GM19240 (cell line): ENCODE data around the gene CCNJL.

Experiments used
- DNase-seq: peaks from one replicate; pipeline ENCODE4 v3.0.0; 2011; ENCODE audit warnings: low spot score; ENCODE audit not compliant: insufficient read length

Gene CCNJL

DNA sequence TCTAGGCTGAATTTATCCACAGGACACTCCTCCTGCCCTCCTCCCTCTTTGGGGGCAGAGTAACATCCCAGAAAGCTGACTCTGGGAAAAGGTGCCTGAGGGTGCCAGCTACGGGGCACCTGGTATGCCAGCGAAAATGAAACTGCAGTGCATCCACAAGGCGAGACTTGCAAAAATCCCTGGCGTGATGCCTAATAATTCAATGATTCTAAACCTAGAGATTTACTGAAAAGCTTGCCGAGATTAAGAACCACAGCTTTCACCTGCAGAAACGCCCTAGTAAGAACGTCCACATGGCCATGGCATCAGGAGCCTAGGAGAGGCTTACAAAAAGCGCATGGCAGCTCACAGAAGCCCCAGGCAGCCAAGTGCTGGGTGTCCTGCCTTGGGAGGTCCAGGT is 20.9 kb downstream of the CCNJL start:
- no peak for DNase-seq

DNA sequence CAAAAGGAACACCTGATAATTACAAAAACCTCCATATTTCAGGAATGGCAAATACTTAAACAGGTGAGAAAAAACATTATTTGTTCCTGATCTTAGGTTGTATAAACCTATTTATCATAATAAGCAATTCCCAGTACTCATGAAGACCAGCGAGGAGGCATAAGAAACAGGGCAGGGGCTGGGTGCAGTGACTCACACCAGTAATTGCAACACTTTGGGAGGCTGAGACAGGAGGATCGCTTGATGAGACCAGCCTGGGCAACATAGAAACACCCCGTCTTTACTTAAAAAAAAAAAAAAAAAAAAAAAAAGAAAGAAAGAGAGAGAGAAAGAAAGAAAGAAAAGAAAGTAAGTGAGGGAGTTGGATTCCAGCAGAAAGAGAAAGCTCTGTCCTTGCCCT is 21.6 kb downstream of the CCNJL start:
- DNase-seq = no peak

DNA sequence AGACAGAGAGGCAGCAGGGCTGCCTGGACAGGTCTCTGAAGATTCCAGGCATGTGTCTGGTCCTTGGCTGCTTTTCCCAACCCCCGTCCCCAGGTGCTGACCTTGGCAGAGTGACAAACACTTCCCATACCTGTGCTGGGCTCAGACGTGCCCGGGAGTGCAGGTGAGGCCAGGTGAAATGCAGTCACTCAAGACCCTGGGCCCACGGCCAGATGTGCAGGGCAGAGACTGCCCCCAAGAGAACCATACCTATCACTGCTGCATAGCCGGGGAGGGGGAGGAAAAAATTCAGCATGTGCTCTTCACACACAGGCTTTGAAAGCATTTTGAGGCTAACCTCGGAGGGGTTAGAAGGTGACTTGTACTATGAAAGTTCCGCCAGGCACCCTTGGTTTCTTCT is 22.6 kb downstream of the CCNJL start:
- DNase-seq = no peak

DNA sequence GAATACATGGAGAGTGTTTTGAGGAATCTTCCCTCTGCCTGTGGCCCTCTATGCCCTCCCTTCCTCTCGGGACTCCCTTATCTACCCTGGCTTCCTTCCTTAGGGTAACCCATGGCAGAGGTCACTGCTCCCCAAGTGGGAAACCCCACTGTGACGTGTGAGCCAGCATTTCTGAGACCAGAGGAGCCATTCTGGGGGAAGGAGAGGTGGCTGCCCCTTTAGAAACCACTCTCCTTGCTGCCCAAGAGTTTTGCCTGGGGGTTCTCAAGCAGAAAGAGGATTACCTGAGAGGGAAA is 23.1 kb downstream of the CCNJL start:
- DNase-seq = no peak

DNA sequence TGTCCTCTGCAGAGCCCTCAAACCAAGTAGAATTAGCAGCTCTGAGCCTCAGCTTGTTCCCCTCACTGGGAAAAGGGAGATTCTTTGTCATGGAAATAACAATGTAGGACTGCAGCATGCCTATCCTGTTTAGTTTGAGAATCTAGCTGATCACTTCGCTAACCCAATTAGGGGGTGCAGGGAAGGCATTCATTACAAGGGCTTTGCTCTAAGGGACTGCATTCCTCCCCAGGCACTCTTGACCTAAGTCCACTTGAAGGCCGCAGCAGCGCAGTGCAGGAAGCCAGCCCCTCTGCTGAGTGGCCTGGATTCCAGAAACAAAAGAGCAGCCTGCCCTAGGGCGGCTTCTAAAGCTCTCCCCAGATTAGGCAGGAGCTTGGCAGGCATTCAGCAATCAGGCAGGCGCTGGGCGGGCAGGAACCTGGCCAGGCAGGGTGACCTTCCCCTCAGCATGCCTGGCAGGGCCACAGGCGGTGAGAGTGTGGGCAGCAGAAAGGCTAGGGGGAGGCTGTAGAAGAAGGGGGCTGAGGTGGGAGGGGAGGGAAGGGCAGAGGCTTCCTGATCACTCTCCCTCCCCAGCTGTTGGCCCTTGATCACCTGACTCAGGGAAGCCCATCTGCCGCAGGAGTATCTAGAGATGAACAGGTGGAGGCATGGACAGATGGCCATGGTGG is 24.8 kb downstream of the CCNJL start:
- DNase-seq = no peak

DNA sequence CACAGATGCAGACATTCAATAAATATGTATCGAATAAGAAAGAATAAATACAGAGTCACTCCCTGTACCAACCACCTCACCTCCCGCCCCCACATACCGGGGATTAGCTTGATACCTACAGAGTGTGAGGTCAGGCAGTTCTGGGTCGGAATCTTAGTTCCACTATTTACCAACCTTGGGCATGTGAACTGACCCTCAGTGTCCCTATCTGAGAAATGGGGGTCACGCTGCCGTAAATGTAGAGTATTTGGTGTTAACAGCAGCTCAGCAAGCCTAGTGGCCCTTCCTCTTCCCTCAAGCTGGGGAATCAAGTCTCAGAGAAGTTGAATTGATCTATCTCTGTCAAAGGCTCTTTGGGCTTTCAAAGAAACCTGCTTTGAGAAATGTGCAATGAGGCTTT is 25.4 kb downstream of the CCNJL start:
- DNase-seq = no peak

DNA sequence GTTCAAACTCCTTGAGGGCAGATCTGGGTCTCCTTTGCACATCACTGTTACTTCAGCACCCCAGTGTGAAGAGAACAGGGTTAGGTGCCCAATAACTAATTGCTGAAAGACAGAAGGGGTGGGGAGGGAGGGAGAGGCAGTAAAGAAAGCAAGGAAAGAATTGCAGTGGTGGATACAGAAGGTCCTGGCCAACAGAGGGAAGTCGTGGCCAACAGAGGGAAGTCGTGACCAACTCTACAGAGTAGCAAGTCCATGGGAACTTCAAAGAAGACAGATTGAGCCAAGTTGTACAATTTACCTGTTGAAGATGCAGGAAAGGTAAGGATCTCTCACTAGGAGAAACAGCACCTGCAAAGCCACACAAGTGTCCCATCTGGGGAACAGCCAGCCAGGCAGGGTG is 27.0 kb downstream of the CCNJL start:
- no peak for DNase-seq

DNA sequence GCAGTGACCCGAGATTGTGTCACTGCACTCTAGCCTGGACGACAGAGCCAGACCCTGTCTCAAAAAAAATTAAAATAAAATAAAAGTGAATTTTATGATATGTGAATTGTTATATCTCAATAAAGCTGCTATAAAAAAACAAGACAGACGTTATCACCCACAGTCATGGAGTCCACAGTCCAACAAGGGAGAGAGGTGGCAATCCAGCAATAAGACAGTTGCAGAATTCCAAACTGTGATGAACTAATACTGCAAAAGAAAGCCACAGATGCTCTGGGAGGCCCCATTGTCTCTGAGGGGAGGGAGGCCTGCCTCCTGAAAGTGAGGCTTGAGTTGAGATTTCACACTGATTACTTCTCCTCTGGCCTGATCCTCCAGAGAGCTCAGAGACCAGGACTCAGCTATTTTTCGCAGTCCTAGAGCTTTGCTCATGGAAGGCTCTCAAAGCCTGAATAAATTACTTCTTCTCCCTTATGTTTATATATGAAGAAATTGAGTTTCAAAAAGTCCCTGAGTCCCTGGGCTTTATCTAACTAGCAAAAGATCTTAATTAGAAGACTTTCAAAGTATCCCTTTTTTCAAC is 28.0 kb downstream of the CCNJL start:
- no peak for DNase-seq

DNA sequence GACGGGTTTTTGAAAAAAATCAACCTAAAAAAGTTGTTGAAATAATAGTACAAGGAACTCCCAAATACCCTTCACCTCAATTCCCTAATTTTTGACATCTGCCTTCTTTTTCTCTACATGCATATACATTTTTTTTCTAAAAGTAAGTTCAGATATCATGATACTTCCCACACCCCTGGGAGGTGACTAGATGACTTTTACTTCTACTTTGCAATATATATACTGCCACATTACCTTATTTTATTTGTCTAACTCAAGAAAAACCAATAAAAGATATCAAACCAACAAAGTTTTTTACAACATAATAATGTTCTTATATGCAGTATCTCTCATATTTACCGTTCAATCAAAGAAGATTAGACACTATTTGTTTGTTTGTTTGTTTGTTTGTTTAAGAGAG is 31.1 kb downstream of the CCNJL start:
- DNase-seq = no peak

DNA sequence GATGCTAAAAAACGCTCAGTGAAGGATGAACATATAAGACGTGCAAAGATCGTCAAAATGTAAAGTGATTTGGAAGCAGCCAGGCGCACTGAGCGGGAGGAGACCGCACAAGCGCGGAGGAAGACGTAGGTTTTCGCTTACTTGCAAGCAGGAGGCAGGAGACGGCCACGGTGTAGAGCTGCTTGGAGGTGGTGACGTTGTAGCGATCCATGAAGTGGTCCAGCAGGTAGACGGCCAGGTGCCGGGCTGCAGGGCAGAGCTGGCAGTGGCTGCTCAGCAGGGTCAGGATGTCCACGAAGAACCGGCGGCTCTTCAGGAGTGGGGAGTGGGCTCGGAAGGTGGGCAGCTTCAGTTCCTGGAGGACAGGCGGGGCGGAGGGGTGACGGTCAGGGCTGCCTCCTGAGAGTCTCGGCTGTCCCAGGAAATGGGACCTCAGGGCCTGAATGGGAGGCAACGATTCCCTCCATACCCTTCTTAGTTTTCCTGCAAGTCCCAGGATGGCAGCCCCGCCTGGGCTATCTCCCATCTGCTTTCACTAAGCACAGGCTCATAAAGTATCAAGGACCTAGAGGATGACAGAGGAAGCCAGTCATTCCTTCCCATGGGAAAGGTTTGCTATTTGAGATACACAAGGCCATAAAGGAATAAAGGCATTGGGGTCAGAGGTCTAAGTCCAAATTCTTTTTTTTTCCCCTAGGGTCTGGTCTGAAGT is 31.8 kb downstream of the CCNJL start:
- no peak for DNase-seq

DNA sequence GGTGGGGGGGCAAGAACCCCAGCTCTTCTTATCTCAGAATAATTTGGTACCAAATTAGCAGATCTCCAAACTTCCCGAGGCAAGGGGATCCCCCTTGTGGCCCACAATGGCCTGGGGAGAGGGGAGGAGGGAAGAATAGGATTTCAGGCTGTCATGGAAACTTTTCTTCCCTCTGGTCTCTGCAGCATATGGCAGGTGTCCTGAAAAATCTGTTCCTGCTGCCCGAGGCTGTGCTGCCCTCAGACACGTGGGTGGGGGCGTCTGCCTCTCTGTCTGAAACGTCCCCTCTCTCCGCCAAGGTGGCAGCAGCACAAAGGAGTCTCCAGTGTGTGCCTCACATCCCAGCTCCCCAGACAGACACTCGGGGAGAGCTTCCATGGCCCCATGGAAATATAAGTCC is 34.0 kb downstream of the CCNJL start:
- DNase-seq = no peak

DNA sequence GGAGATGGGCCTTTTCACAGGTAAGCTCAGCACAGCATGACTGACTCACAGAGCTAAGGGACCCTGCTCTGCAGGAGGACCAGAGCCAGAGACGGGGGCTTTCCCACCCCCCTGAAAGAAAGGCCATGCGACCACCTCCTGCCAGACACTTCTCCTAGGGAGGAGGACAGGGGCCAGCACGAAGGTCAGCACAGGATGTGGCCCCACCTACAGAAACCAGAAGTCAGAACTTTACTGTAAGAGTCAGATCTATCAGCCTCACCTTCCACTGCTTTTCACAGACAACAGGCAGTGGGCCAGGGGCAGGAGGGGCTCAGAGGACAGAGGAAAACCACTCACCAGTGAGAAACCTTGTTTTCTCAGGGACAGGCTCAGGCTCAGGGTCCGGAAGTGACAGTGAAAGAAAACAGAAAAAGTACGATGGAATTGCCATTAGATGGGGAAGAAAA is 37.9 kb downstream of the CCNJL start:
- DNase-seq = no peak

DNA sequence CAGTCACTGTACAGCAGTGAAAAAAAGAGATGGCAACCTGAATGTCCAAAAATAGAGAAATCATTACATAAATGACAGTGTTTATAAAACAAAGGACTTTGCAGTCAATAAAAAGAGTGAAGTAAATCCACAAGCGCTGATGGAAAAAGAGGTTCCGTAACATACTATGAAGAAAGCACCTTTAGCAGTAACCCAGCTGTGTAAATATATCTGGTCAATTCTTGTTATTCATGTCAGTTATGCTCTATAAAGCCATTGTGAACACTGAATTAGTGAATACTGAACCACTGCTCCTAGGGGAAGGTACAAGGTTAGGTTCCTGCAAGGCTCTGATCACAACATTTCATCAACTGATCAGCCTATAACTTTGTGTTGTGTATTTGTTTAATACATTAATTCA is 39.5 kb downstream of the CCNJL start:
- no peak for DNase-seq

DNA sequence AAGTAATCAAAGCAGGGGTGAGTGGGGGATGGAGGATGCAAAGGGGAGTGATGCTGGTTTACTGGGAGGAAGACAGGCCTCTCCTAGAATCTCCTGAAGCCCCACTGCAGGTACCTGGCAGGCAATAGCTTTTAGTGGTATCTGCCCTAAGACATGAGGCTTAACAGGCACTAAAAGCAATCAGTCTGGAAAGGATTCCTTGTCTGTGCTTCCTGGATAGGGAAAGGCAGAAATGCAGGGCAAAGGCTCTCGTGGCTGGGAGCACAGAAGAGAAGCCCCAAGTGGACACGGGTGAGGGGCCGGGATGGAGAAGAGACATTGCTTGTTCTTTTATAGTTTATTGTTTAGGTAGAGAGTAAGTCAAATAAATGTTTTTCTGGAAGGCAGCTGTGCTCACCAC is 40.1 kb downstream of the CCNJL start:
- no peak for DNase-seq

DNA sequence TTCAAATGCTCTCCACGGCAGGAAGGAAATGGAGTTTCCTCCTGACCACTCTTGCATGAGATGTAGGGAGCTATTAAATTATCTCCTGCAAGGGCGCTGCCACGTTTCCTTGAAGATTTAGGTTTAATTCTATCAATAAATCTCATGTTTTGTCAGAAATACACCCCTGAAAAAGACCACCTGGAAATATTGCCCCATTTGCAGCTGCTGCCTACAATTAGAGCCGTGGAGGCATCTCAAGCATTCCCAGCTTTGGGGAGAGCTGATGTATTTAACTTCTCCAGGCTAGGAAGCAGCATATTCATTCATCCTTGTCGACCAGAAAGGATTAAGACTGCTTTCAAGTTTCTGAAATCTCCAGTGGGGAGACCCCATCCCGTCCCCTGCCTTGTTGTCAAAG is 40.5 kb downstream of the CCNJL start:
- DNase-seq = no peak

DNA sequence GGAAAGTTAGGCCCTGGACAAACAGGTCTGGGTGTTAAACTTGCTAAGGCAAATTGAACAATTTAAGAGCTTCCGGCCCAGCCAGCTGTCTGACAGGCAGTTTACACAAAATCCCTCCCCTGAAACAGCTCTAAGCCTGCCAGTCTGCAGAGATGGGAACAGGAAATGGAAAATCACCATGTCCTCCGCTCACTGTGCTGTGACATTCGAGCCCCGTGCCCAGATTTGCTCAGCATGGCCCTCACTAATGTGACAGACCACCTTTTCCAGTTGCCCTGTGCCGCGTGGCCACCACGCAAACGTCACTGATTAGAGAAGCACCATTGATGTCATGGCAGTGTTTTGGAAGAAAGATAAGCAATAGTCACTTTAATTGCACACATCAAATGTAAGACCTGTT is 41.0 kb downstream of the CCNJL start:
- no peak for DNase-seq

DNA sequence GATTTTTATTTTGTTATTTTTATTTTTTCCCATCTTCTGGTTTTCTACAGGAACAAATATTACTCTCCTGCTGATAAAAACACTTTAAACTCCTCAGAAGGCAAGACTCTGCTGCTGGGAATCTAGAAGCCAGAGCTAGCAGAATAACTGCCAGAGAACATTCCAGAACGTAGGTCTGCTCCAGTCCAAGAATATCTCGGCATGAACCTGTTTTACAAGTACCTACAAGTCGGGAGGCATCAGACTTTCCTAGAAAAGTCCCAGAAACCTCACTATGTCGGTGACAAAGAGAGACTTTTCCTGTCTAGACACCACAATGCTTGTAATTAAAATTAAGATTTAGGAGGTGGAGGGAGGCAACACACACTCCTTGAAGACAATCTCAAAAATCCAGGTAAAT is 41.7 kb downstream of the CCNJL start:
- no peak for DNase-seq

DNA sequence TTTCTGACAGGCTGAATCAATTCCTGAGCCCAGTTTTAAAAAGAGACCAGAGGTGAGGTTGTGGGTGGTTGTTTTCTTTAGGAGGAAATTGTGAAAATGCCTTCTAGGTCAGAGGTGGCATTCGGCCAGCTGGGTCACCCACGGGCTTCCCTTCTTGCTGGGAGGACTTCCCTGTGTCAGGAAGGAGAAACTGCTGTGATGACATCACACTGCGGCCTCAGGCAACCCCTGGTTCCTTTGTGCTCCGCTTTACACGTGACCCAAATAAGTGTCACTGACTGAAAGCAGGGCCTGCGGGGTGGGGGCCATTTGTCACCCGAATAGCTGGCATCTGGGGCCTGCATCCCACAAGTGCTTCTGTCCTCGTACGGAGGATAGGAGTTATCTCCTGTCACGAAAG is 43.3 kb downstream of the CCNJL start:
- no peak for DNase-seq

DNA sequence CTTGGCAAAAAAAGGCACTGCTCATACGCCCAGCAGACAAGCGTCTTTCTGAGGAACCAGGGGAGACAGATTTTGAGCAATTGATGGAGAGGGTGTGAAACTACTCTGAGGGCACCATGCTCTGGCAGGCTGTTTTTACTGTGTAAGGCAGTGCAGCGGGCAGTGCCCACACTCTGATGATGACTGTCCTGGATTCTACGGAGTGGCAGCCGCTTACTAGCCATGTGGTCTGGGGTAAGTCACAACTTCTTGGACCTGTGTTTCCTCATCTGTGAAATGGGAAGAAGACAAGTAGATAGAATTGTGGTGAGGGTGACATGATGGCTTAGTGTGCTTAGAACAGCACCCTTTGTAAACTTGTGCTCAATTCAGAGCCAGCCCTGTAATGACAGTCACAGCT is 44.2 kb downstream of the CCNJL start:
- no peak for DNase-seq

DNA sequence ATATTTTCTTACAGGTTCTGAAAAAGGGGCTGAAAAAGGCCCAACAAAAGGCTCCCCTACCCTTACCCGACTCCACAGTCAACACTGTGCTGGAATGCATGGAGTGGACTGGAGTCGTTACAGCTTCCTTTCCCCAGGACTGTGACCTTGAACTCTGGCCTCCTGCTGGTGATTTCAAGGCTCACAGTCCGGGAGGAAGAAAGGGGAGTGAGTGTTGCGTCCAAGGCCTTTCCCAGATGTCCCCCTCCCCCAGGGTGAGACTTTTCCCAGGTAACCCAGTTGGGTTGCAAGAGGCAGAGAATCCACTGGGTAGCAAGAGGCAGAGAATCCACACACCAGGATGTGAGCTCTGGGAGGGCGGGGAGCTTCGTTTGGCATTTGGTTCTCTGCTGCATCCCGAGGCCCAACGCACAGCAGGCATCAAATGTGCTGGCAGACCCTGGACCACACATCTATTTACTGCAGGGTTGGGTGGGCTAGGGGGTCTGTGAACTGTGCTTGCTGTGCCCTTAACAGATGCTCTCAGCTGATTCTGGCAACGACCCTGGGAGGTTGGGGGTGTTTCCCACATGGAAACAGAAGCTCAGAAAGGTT is 45.5 kb downstream of the CCNJL start:
- no peak for DNase-seq

DNA sequence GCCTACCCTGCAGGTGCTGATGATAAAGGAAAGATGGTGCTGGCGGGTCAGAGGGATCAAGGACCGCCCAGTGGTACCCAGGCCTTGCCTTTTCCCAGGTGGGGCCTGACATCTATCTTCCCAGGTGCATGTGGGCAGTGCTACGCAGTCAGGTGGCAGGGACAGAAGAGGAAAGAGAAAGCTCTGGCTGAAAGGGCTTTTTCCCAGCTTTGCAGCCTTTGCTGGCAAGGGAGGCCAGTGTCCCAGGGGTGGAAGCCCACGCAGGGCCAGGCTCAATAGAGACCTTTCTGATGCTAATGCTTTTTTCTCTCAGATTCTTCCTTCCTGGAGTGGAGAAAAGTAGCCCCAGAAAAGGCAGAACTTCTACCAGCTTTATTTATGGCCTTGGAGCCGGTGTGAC is 46.3 kb downstream of the CCNJL start:
- no peak for DNase-seq

DNA sequence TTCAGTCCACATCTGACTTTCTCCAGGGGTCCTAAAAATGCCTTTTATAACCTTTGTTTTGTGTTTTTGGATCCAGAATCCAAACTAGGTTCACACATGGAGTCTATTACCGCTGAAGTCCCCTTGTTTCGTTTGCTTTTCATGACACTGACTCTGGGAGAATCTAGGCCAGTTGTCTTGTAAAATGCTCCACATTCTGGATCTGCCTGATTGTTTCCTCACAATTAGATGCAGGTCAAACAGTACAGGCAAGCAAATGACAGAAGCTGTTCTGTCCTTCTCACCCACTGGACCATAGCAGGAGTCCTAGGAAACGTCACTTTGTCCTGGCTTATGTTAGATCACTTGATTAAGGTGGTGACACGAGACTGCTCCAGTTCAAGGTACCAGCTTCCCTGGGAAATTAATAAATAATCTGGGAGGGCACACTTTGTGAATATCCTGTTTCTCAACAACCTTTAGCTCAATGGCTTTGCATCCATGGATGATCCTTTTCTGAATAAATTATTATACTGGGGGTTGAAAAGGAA is 49.0 kb downstream of the CCNJL start:
- no peak for DNase-seq
